DND-41 (cell line): ENCODE data around the gene TNFRSF14.

Source experiments
- ATAC-seq: fragments of 200-7000 bp; cut with Tn5 transposase; 3 replicates; pipeline ENCODE4 v1.9.1; 2021; ENCODE audit warnings: low read depth; ENCODE audit not compliant: insufficient read depth
- DNase-seq: peaks from one replicate; pipeline ENCODE4 v3.0.0-alpha.2; 2020
- H2AFZ ChIP-seq: 2 replicates; pipeline ENCODE4 v1.6.0; 2012; ENCODE audit warnings: low read depth, low read length
- H3K27ac ChIP-seq: 2 replicates; pipeline ENCODE4 v1.5.1; 2012; ENCODE audit warnings: low read length, inconsistent platforms
- H3K27me3 ChIP-seq: fragments of 200-600 bp; sonication (generic); 2 replicates; pipeline ENCODE4 v1.6.0; 2012; ENCODE audit warnings: low read length, mild to moderate bottlenecking, inconsistent platforms; ENCODE audit not compliant: insufficient read depth, poor library complexity
- H3K36me3 ChIP-seq: 2 replicates; pipeline ENCODE4 v1.5.1; 2012; ENCODE audit warnings: low read length, inconsistent platforms; ENCODE audit not compliant: insufficient read depth
- H3K4me1 ChIP-seq: 2 replicates; pipeline ENCODE4 v1.5.1; 2012; ENCODE audit warnings: mild to moderate bottlenecking, low read length; ENCODE audit not compliant: insufficient read depth
- H3K4me2 ChIP-seq: 2 replicates; pipeline ENCODE4 v1.6.0; 2012; ENCODE audit warnings: mild to moderate bottlenecking, moderate library complexity, low read length, inconsistent platforms; ENCODE audit not compliant: insufficient read depth
- H3K4me3 ChIP-seq, 2 experiments: fragments of 200-600 bp in 1 of 2; shearing (Covaris generic) in 1 of 2; 2 replicates each; pipeline ENCODE4 v1.5.1; 2012 to 2016; ENCODE audit warnings: inconsistent platforms in 2 of 2, low read length in 2 of 2, mild to moderate bottlenecking in 2 of 2, low read depth in 1 of 2, moderate library complexity in 1 of 2
- H3K79me2 ChIP-seq: 2 replicates; pipeline ENCODE4 v1.6.0; 2012; ENCODE audit warnings: low read length, inconsistent platforms; ENCODE audit not compliant: insufficient read depth
- H3K9ac ChIP-seq: 2 replicates; pipeline ENCODE4 v1.6.0; 2012; ENCODE audit warnings: low read depth, mild to moderate bottlenecking, inconsistent platforms, low read length, moderate library complexity
- H3K9me3 ChIP-seq: 2 replicates; pipeline ENCODE4 v1.5.1; 2012; ENCODE audit warnings: low read length, moderate library complexity, mild to moderate bottlenecking, inconsistent platforms; ENCODE audit not compliant: insufficient read depth, severe bottlenecking
- H4K20me1 ChIP-seq: 2 replicates; pipeline ENCODE4 v1.6.0; 2012; ENCODE audit warnings: low read length; ENCODE audit not compliant: insufficient read depth
- EZH2 ChIP-seq: IDR thresholded peaks from 3 replicates; pipeline ENCODE4 v1.6.1; 2012; ENCODE audit warnings: borderline replicate concordance, low read depth, mild to moderate bottlenecking, moderate library complexity, low read length, inconsistent platforms; ENCODE audit not compliant: severe bottlenecking
- TF ChIP-seq, protein P1 (sequence below): IDR thresholded peaks from 2 replicates; pipeline ENCODE4 v1.5.1; 2012; ENCODE audit warnings: borderline replicate concordance, low read length, moderate library complexity, mild to moderate bottlenecking; ENCODE audit not compliant: poor library complexity, severe bottlenecking; ENCODE audit errors: extremely low read depth

The TNFRSF14 gene

DNA sequence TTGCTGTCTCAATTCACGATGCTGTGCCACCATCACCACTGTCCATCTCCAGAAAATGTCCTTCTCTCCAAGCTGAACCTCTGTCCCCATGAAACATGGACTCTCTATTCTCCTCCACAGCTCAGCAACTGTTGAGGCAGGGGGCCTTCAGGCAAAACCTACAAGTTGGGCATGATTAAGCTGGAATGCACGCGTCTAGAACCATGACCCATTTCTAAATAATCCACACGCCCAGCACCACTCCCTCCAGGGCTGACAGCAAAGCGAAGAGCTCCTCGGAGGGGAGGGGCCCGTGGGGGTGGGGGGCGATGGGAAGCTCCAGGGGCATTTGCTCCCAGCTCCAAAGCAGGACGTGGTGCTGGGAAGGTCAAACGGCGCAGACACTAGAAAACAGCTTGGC is 22.8 kb upstream of the TNFRSF14 start:
- DNase-seq = no peak
- TF ChIP-seq EZH2 = no peak
- TF ChIP-seq, protein P1, sequence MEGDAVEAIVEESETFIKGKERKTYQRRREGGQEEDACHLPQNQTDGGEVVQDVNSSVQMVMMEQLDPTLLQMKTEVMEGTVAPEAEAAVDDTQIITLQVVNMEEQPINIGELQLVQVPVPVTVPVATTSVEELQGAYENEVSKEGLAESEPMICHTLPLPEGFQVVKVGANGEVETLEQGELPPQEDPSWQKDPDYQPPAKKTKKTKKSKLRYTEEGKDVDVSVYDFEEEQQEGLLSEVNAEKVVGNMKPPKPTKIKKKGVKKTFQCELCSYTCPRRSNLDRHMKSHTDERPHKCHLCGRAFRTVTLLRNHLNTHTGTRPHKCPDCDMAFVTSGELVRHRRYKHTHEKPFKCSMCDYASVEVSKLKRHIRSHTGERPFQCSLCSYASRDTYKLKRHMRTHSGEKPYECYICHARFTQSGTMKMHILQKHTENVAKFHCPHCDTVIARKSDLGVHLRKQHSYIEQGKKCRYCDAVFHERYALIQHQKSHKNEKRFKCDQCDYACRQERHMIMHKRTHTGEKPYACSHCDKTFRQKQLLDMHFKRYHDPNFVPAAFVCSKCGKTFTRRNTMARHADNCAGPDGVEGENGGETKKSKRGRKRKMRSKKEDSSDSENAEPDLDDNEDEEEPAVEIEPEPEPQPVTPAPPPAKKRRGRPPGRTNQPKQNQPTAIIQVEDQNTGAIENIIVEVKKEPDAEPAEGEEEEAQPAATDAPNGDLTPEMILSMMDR = no peak
- Histone ChIP-seq H3K27me3 (peaks cover 11% of the 10 kb centered on the region), H3K4me1 (peaks cover 7% of the 10 kb centered on the region), H3K4me2 (no peak overlapping the region), H3K4me3 (no peak overlapping the region), H3K27ac (no peak overlapping the region), H3K79me2 (no peaks in the 10 kb centered on the region), H4K20me1 (peaks cover 25% of the 10 kb centered on the region), H3K36me3 (no peaks in the 10 kb centered on the region), H2AFZ (no peak overlapping the region), H3K9ac (no peak overlapping the region), H3K9me3 (no peaks in the 10 kb centered on the region)
- no peak for ATAC-seq

DNA sequence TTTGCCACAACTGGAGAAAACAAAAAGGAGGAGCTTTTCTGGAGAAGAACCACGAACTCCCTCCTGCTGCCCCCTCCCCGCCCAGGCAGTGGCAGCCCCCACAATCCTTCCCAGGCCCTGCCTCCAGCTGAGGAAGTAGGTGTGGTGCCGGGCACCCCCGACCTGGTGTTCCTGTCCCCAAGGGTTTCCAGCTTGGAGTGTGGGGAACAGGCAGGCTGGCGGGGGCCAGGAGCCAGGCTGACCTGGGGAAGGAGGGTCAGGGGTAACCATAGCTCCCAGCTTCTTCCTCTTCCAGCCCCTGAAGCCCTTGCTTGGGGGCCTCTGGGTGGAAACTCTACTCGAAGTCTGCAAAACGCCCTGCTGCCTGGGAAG is 21.9 kb upstream of the TNFRSF14 start:
- H3K27ac ChIP-seq = no peak overlapping the region

DNA sequence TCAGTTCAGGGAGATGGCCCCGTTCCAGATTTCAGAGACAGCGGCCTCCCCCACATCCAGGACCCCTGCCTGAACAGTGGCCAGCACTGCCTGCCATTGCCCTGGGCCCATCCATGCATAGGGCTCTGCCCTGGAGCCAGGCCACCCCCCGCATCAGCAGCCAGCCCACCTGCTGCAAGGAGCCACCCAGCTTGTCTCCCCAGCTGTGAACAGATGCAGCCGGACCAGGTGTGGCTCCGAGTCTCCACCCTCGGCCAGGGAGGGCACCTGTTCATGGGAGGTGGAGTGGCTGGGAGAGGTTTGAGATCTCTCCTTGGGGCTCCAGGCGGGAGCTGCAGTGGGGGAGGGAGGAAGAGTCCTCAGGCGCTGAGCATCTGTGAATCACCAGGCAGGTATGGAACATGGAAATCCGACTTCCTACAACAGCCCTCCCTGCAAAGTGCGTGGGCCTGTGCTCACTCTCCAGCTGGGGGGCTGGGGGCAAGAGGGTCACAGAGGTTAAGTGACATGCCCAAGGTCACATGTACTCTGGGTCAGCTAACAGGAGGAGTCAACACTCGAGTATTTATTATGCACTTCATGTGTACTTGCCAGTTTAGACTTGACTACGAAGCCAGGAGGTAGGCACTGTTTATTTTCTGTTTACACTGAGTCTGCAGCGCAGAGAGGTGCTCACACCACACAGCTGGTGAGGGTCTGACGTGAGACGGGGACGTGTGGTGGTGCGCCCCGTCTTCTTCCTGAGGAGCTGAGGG is 21.3 kb upstream of the TNFRSF14 start:
- H3K27ac ChIP-seq = no peak overlapping the region

More for the DNA sequence above, 21.9 kb upstream of the TNFRSF14 start:
- H3K27me3 ChIP-seq = peaks cover 11% of the 10 kb centered on the region
- DNase-seq = no peak
- no peak overlapping the region for H3K4me3 ChIP-seq
- no peaks in the 10 kb centered on the region for H3K9me3 ChIP-seq
- no peak for ATAC-seq
- H4K20me1 ChIP-seq = peaks cover 34% of the 10 kb centered on the region
- H3K9ac ChIP-seq = no peak overlapping the region
- no peaks in the 10 kb centered on the region for H3K36me3 ChIP-seq
- peaks cover 7% of the 10 kb centered on the region for H3K4me1 ChIP-seq
- no peak overlapping the region for H2AFZ ChIP-seq
- TF ChIP-seq EZH2 = no peak
- TF ChIP-seq, protein P1 = no peak
- H3K79me2 ChIP-seq = no peaks in the 10 kb centered on the region
- no peak overlapping the region for H3K4me2 ChIP-seq

More for the DNA sequence above, 21.3 kb upstream of the TNFRSF14 start:
- Histone ChIP-seq H3K4me2 (no peak overlapping the region), H4K20me1 (peaks cover 39% of the 10 kb centered on the region), H3K79me2 (no peaks in the 10 kb centered on the region), H3K4me3 (no peak overlapping the region), H3K36me3 (no peaks in the 10 kb centered on the region), H3K9me3 (no peaks in the 10 kb centered on the region), H3K27me3 (peaks cover 11% of the 10 kb centered on the region), H2AFZ (no peak overlapping the region), H3K4me1 (peaks cover 12% of the 10 kb centered on the region), H3K9ac (no peak overlapping the region)
- no peak for ATAC-seq
- TF ChIP-seq EZH2 = no peak
- TF ChIP-seq, protein P1 = no peak
- DNase-seq = no peak
